ENCODE results near the gene ADORA1.

The ADORA1 gene

DNA sequence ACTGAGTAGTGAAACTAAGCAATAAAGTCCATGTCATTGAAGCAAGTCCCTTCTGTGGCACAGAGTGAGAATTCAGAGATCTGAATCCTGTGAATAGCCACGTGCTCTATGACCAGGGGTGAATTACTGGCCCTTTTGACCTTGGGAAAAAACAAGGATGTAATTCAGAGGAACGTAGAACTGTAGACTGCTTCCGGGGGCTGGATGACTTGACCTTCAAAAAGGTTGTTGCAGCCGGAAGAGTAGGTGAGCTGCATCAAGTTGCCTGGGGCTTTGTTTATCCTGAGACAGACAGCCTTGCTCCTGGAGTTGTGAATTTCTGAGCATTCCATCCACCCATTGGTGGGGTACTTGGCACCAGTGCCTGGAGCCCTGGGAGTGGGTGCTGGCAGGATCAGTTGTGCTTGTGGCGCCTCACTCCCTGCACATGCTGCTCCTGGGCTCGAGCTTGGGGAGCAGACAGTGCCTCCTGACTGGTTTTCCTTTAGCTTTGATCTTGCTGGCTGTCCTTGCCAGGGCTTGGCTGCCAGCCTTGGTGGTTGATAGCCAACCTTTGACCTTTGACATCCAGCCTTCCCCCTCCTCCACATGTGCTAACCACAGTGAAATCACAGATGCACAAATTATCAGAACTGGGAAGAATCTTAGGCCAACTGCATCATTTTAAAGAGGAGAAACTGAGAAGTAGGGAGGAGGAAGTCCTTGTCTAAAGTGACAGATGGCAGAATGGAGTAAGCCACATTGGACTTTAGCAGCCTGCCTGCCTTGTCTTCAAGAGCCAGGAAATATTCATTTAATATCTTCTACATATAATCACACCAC, 25.5 kb upstream of the ADORA1 start:
- peaks cover 6% of the 10 kb centered on the region for H3K9me3 Mint-ChIP-seq
- no peak for ATAC-seq
- no peak overlapping the region for H3K4me3 Mint-ChIP-seq
- H3K36me3 Mint-ChIP-seq (ENCODE audit: low read depth): no peaks in the 10 kb centered on the region
- no peaks in the 10 kb centered on the region for H3K4me1 Mint-ChIP-seq
- H3K27ac Mint-ChIP-seq: no peak overlapping the region
- peaks cover 16% of the 10 kb centered on the region for H3K27me3 Mint-ChIP-seq
- no peak for DNase-seq

DNA sequence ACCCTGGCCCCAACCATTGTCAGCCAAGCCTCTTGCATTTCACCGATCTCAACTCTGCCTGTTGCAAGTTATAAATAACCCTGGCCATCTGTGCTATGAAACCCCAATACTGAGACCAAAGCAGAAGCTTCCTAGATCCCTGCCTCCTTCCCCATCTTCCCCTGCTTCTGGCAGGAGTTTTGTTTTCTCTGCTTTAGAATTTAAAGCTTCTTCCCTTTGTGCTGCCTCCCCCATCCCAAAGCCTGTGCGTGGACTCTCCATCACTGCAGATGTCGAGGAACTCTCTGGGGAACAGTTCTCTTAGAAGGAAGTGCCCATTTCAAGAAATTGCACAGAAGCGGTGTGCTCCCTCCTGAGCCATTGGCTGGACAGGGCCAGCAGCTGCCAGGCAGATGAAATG, 24.3 kb upstream of the ADORA1 start:
- H3K4me1 Mint-ChIP-seq: no peaks in the 10 kb centered on the region
- no peaks in the 10 kb centered on the region for H3K36me3 Mint-ChIP-seq (ENCODE audit: low read depth)
- DNase-seq (no peak), ATAC-seq (no peak)
- H3K9me3 Mint-ChIP-seq: peaks cover 6% of the 10 kb centered on the region
- peaks cover 25% of the 10 kb centered on the region for H3K27me3 Mint-ChIP-seq
- no peak overlapping the region for H3K4me3 Mint-ChIP-seq
- no peak overlapping the region for H3K27ac Mint-ChIP-seq

- Mint-ChIP-seq H3K4me1 (no peaks in the 10 kb centered on the region), H3K27ac (no peak overlapping the region), H3K9me3 (peaks cover 6% of the 10 kb centered on the region), H3K27me3 (peaks cover 30% of the 10 kb centered on the region), H3K4me3 (no peak overlapping the region), H3K36me3 (ENCODE audit: low read depth) (no peaks in the 10 kb centered on the region)
- no peak for DNase-seq
- no peak for ATAC-seq
Observed at GRCh38 chr1:203103829-203104495, 23.6 kb upstream of the ADORA1 start.

DNA sequence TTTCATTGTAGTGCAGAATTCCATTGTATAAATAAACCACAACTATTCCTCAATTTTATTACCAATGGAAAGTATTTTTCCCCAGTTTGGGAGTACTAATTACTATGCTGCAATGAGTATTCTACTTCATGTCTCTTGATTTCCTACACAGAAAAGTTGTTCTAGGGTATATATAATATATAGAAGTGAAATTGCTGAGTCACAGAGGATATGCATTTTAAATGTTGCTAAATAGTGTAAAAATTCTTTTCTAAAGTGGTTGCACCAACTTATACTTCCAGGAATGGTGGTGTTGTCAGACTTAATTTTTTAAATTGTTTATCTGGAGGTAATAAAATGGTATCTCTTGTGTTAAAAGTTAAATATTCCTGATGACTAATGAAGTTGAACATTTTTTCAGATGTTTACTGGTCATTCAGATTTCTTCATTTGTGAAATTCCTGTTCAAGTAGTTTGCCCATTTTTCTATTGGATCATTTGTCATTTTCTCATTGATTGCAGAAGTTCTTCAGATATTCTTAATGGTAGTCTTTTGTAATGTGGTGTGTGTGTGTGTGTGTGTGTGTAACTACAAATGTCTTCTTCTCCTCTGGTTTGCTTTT, 22.6 kb upstream of the ADORA1 start:
- Mint-ChIP-seq H3K9me3 (peaks cover 6% of the 10 kb centered on the region), H3K27me3 (peaks cover 39% of the 10 kb centered on the region), H3K4me1 (no peaks in the 10 kb centered on the region), H3K36me3 (ENCODE audit: low read depth) (no peaks in the 10 kb centered on the region), H3K4me3 (no peak overlapping the region), H3K27ac (no peak overlapping the region)
- DNase-seq (no peak), ATAC-seq (no peak)

DNA sequence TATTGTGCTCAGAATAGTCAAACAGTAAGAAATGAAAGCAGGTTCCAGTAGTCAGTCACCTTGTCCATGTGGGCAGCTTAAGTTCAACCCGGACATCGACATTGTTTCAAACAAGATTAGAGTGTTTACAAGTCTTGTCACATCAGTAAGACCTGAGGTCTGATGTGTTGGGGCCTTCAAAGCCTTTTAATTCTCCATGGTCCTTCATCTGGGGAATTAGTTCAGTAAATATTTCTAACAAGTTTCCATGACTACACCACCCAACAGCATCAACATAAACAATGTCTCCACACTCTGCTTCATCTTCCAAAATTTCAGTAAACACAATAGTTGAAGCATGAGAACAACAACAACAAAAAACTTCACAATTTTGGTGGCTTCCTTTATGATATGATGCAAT, 15.1 kb upstream of the ADORA1 start:
- Mint-ChIP-seq H3K4me3 (no peak overlapping the region), H3K4me1 (no peaks in the 10 kb centered on the region), H3K27me3 (peaks cover 38% of the 10 kb centered on the region), H3K36me3 (ENCODE audit: low read depth) (no peaks in the 10 kb centered on the region), H3K27ac (no peak overlapping the region), H3K9me3 (no peaks in the 10 kb centered on the region)
- ATAC-seq (no peak), DNase-seq (no peak)

DNA sequence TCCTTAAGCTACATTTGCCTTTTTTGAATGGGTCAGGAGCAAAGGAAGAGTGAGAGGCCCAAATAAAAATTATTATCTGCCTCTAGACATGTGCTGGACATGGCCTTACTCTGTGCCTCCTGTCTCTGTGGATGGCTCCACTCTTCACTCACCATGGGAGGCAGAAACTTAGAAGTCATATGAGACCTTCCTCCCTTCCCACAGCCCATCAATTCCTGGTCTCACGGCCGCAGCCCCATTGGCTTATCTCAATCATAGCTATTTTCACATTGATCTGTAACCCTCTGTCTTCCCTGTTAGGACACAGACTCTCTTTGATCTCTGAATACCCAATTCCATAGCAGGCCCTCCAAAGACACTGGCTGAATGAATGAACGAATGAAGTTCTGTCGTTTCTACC, 14.2 kb upstream of the ADORA1 start:
- no peaks in the 10 kb centered on the region for H3K9me3 Mint-ChIP-seq
- ATAC-seq (no peak), DNase-seq (no peak)
- H3K27ac Mint-ChIP-seq: no peak overlapping the region
- peaks cover 33% of the 10 kb centered on the region for H3K27me3 Mint-ChIP-seq
- no peaks in the 10 kb centered on the region for H3K36me3 Mint-ChIP-seq (ENCODE audit: low read depth)
- no peak overlapping the region for H3K4me3 Mint-ChIP-seq
- no peaks in the 10 kb centered on the region for H3K4me1 Mint-ChIP-seq

- no peak overlapping the region for H3K4me3 Mint-ChIP-seq
- no peaks in the 10 kb centered on the region for H3K9me3 Mint-ChIP-seq
- no peak for ATAC-seq
- H3K4me1 Mint-ChIP-seq: no peaks in the 10 kb centered on the region
- DNase-seq: no peak
- H3K36me3 Mint-ChIP-seq (ENCODE audit: low read depth): no peaks in the 10 kb centered on the region
- H3K27me3 Mint-ChIP-seq: peaks cover 28% of the 10 kb centered on the region
- no peak overlapping the region for H3K27ac Mint-ChIP-seq
Observed at GRCh38 chr1:203114202-203114601, 13.3 kb upstream of the ADORA1 start.

DNA sequence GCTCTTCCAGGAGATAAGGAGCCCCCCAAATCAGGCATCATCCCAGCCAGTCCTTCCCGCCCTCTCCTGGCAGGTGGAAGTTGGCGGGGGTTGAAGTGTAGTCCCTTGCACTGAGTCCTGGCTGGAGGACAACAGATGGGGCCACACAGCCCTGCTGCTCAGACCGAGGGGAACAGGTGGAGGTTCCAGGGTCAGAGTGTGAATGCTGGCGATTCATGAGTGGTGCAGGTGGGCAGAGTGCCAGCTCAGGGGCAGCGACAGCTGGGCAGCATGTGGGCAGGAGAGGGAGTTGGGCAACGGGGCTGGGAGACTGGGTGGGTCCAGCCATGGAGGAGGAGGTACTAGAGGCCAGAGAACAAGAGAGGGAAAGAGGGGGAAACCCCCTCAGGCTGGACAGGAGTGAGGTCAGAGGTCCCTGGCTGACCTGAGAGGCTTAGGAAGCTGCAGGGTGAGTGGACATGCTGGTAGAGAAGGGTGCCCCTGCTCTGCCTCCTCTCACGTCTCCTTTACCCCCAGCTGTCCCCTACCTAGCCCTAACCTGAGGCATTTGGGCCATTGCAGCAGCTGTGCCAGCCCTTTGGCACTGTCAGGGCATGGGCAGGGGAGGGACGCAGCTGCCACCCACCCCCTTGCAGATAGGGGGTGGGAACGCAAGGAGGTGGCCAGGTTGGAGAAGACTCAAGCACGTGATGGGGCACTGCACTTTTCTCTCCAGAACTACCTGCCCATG, 11.3 kb upstream of the ADORA1 start:
- no peak for ATAC-seq
- H3K27me3 Mint-ChIP-seq: peaks cover 31% of the 10 kb centered on the region

DNA sequence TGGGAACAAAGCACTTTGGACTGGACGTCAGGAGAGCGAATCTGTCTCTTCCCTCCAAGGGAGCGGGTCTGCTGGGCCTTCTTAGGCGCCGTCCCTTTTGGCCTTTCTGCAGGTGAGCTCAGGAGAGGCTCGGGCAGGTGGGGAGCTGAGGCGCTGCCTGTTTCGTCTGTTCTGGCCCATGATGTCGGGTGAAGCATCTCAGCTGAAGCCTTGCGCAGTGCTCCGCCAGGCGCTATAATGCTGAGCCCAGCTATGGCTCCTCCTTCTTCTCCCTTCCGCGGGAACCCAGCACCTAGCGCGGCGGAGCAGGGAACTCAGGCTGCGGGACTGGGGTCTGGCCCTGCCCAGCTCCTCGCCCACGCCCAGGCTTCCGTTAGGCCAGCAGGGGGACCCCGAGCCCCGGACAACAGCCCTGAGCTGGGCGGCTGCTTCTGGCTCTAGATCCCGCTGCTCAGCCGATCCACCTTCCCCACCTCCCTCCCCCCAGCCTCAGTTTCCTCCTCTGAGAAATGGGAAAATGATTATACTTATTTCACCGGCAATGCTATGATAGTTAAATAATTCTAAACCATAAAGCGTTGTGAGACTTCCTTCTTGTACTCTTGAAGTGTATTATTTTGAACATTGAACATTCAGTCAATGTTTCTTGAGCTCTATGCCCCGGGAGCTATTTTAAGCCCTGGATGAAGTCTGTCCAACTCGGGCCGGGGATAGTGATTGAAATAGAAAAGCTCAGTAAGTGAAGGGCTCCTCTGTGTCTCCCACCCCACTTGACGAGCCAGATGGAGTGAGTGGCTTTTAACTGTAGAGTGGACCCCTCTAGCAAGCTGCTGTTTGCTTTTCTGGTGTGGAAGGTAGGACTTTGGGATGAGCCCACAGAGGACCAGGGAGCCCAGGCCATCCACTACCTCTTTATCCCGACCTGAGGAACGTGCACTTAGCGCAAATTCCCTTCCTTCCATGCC, 9.6 kb upstream of the ADORA1 start:
- Mint-ChIP-seq H3K4me3 (no peak overlapping the region), H3K27me3 (peaks cover 37% of the 10 kb centered on the region), H3K9me3 (no peaks in the 10 kb centered on the region), H3K36me3 (ENCODE audit: low read depth) (no peaks in the 10 kb centered on the region), H3K27ac (no peak overlapping the region), H3K4me1 (peaks cover 3% of the 10 kb centered on the region)
- peak; percentile 39 for ATAC-seq
- peak; percentile 62 for DNase-seq

More for the DNA sequence above, 11.3 kb upstream of the ADORA1 start:
- no peaks in the 10 kb centered on the region for H3K36me3 Mint-ChIP-seq (ENCODE audit: low read depth)
- H3K9me3 Mint-ChIP-seq: no peaks in the 10 kb centered on the region
- DNase-seq: no peak
- no peak overlapping the region for H3K27ac Mint-ChIP-seq
- H3K4me3 Mint-ChIP-seq: no peak overlapping the region
- peaks cover 3% of the 10 kb centered on the region for H3K4me1 Mint-ChIP-seq

DNA sequence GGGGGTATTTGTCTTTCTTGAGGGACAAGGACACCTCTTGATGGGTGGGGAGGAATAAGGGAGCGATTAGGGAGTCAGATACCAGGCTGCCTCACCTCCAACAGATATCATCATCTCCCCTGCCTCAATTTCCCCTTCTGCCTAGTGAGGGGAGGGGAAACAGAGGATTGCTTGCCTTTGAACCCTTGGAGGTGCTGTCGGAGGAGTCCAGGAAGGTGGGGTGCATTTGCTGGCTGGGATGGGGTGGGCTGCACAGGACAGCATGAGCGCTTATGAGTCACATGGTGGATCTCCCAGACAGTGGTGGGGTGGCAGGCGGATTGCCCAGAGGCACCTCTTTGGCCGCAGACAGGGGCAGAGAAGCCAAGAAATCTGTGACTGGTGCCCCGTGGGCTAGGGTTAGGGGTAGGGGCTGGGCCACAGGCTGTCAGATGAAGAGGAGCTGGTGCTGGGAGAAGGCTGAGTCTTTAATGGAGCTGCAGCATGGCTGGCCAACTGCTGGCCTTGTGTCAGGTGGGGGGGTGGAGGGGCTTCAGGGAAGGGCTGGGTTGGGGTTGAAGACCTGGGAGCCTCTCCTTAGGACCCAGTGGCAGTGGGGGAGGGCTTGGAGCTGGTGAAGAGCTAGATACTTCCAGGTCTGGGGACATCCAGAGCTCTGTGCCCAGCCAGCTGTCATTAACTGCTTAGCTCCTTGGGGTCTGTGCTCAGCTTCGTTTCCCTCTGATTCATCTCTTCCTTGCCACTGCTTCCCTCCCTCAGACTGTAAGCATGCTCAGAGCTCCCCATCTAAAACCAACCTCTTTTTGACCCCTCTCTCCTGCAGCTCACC, 7.0 kb upstream of the ADORA1 start:
- ATAC-seq: no peak
- Mint-ChIP-seq H3K27me3 (peaks cover 52% of the 10 kb centered on the region), H3K27ac (no peak overlapping the region), H3K36me3 (ENCODE audit: low read depth) (no peaks in the 10 kb centered on the region), H3K4me3 (no peak overlapping the region), H3K9me3 (no peaks in the 10 kb centered on the region), H3K4me1 (peaks cover 3% of the 10 kb centered on the region)
- no peak for DNase-seq

- no peak overlapping the region for H3K4me3 Mint-ChIP-seq
- no peaks in the 10 kb centered on the region for H3K9me3 Mint-ChIP-seq
- no peak for ATAC-seq
- H3K27ac Mint-ChIP-seq: no peak overlapping the region
- H3K27me3 Mint-ChIP-seq: peaks cover 54% of the 10 kb centered on the region
- no peak for DNase-seq
- peaks cover 3% of the 10 kb centered on the region for H3K4me1 Mint-ChIP-seq
- no peaks in the 10 kb centered on the region for H3K36me3 Mint-ChIP-seq (ENCODE audit: low read depth)
Observed at GRCh38 chr1:203121186-203122015, 6.1 kb upstream of the ADORA1 start.

- no peak overlapping the region for H3K27ac Mint-ChIP-seq
- H3K36me3 Mint-ChIP-seq (ENCODE audit: low read depth): no peaks in the 10 kb centered on the region
- peaks cover 7% of the 10 kb centered on the region for H3K4me1 Mint-ChIP-seq
- H3K9me3 Mint-ChIP-seq: no peaks in the 10 kb centered on the region
- no peak overlapping the region for H3K4me3 Mint-ChIP-seq
- DNase-seq (no peak), ATAC-seq (no peak)
- H3K27me3 Mint-ChIP-seq: peaks cover 57% of the 10 kb centered on the region
Observed at GRCh38 chr1:203122159-203122558, 5.4 kb upstream of the ADORA1 start.
